WI38 (cell line): Measurements from ENCODE around the gene LRRC32.
"Not testable (repeated sequence)": the region's sequence is repeated elsewhere in the genome, so short reads cannot be mapped to it uniquely, and the experiment has no call there.

Source experiments
- H3K4me3 ChIP-seq: 2 replicates; pipeline ENCODE4 v1.5.1; 2011; ENCODE audit warnings: low read depth, mild to moderate bottlenecking, control low read depth, low read length
- TF ChIP-seq, protein P1 (sequence below): IDR thresholded peaks from 2 replicates; pipeline ENCODE4 v1.5.1; 2012; ENCODE audit warnings: low read depth, mild to moderate bottlenecking, control low read depth, low read length

The LRRC32 gene

DNA sequence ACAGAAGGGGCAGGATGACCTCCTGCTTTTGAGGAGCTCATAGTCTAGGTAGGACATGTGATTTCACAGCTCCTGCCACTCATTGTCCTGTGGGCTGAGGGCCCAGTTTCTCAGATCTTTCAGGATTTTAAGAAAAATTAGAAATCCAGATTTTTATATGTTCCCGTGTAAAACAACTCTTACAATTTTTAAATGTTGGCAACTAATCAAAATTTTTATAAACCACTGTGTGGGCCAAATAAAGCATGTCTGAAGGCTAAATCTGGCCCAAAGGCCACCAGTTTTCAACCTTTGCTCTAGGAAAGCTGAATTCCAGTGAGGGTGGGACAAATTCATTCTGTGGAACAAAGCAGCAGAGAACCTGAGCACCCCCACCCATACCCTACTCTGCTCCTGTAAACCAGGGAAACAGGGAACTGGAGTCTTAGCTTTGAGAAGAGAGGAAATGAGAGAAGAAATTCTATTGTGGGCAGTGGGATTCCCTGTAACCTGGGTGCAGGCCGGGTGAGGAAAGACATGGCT is 20.6 kb downstream of the LRRC32 start:
- no peak overlapping the region for H3K4me3 ChIP-seq
- TF ChIP-seq, protein P1, sequence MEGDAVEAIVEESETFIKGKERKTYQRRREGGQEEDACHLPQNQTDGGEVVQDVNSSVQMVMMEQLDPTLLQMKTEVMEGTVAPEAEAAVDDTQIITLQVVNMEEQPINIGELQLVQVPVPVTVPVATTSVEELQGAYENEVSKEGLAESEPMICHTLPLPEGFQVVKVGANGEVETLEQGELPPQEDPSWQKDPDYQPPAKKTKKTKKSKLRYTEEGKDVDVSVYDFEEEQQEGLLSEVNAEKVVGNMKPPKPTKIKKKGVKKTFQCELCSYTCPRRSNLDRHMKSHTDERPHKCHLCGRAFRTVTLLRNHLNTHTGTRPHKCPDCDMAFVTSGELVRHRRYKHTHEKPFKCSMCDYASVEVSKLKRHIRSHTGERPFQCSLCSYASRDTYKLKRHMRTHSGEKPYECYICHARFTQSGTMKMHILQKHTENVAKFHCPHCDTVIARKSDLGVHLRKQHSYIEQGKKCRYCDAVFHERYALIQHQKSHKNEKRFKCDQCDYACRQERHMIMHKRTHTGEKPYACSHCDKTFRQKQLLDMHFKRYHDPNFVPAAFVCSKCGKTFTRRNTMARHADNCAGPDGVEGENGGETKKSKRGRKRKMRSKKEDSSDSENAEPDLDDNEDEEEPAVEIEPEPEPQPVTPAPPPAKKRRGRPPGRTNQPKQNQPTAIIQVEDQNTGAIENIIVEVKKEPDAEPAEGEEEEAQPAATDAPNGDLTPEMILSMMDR: no peak

DNA sequence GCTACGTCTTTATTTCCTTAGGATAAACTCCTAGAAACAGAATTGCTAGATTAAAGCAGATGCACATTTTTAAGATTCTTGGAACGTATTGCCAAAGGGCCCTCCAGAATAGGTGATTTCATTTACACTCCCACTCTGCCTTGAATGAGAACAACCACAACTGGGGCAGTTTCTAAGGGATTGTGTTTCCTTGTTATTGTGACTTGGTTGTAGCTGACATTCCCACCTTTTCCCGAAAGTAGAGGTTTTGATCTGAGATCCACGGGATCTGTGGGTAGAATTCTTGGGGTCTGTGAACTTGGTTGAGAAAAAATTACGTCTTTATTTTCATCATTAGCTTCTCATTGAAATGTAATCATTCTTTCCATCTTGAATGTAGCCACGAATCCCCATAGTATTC is 21.5 kb downstream of the LRRC32 start:
- TF ChIP-seq, protein P1: no peak

DNA sequence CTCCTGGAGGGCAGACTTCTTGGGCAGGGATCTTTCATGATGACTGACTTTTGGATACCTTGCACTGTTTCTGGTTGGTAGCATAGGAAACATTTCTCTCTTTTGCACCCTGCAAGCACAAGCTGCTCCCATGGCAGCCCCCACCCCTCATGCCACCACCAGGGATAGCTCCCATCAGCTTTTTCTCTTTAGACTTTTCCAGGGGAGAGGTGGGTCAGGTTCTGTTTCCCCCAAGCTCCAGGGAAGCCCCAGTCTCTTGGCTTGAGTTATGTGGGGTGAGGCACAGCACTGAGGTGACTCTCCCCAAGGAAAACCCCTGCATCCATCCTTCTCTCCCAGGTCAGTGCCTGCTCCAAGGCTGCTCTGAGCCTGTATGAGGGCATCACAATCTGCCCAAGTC is 22.5 kb downstream of the LRRC32 start:
- H3K4me3 ChIP-seq: no peak overlapping the region
- TF ChIP-seq, protein P1: no peak

More for the DNA sequence above, 21.5 kb downstream of the LRRC32 start:
- no peak overlapping the region for H3K4me3 ChIP-seq

DNA sequence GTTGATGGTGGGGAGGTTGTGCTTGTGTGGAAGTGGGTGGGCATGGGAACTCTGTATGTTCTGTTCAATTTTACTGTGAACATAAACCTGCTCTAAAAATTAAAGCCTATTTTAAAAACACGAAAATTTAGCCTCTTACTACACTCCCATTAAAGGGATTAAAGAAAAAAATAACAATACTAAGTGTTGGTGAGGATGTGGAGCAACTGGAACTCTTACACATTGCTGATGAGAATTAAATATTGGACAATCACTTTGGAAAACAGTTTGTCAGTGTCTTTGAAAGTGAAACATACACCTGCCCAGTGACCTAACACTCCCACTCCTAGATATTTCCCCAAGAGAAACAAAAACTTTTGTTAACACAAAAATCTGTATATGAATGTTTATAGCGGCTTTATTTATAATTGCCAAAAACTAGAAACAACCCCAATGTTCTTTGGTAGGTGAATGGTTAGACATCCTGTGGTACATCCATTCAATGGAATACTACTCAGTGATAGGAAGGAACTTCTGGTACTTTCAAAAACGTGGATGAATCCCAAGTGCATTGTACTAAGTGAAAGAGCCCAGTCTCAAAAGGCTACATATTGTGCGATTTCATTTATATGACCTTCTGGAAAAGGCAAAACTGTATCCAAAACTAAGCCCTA is 23.5 kb downstream of the LRRC32 start:
- H3K4me3 ChIP-seq: no peak overlapping the region
- TF ChIP-seq, protein P1: no peak

DNA sequence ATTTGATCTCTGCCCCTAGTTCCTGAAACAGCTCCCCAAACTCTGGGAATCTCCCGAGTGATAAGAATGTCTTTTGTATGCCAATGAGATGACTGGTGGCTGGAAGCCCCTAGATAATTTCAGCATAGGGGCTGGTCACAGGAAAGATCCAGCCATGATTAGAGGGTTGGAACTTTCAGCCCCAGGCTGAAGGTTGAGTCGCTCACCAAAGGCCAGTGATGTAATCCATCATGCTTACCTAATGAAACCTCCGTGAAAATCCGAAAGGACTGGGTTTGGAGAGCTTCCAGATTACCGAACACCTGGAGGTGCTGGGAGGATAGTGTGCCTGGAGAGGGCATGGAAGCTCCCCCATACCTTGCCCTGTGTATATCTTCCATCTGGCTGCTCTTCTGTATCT is 26.0 kb downstream of the LRRC32 start:
- H3K4me3 ChIP-seq: no peak overlapping the region
- TF ChIP-seq, protein P1: no peak

DNA sequence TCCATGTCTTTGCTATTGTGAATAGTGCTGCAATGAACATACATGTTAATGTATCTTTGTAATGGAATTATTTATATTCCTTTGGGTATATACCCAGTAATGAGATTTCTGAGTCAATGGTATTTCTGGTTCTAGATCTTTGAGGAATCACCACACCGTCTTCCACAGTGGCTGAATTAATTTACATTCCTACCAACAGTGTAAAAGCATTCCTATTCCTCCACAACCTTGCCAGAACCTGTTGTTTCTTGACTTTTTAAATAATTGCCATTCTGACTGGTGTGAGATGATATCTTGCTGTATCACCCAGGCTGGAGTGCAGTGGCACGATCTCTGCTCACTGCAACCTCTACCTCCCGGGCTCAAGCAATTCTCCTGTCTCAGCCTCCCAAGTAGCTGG is 26.8 kb downstream of the LRRC32 start:
- H3K4me3 ChIP-seq: not testable (repeated sequence)

DNA sequence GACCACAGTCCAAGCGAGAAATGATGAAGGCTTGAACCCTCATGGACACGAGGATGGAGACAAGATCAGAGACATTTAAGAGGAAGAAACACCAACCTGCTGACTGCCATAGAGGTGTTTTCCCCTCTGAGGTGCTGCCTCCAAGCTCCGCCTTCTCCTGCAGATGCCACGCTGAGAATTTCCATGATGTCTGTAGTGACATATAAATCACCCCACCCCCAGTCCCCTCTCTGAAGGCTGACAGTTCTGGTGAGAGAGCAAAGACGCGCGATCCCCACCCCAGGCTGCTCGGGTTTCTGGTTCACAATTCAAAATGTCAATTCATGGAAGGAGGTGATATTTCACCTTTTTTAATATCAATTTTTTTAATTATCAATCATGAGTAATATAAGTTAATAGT is 28.2 kb downstream of the LRRC32 start:
- H3K4me3 ChIP-seq: no peak overlapping the region
- TF ChIP-seq, protein P1: no peak

DNA sequence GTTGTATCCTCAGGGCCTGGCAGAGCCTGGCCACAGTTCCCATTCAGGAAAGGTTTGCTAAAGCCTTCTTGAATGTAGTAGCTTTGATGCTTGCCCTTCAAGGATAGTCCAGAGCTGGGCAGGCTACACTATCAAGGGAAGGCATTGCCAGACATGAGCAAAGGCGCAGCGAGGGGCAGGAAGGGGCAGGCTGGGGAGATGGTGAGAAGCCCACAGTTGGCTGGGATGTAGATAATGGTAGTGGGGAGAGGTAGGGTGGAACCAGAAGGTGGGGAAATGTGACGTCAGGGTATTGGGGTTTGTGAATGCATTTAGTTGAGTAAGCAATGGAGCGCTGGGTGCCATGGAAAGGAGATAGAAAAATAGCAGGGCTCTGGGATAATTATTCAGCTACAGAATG is 28.6 kb downstream of the LRRC32 start:
- TF ChIP-seq, protein P1: no peak
- H3K4me3 ChIP-seq: no peak overlapping the region
